HepG2 (cell line): ENCODE data around the gene TRIM37. TPM values are rescaled to one million over a fixed set of nuclear protein-coding genes. Genes with fewer than 3 reads are reported as not detected.

ENCODE experiments used
- ARID4A ChIP-seq: sonication (generic); formaldehyde crosslinking; IDR thresholded peaks from 2 replicates; pipeline ENCODE4 v1.5.0; 2020; ENCODE audit warnings: mild to moderate bottlenecking, missing genetic modification reagents, borderline replicate concordance
- CC2D1A ChIP-seq: sonication (generic); formaldehyde crosslinking; IDR thresholded peaks from 2 replicates; pipeline ENCODE4 v1.8.1; 2023; ENCODE audit warnings: mild to moderate bottlenecking, missing genetic modification reagents
- EP300 ChIP-seq, 3 experiments: sonication (generic) in 1 of 3; formaldehyde crosslinking in 1 of 3; IDR thresholded peaks; 2 replicates each; pipeline versions ENCODE4 v1.5.1 to v1.6.1; 2011 to 2020; ENCODE audit warnings: low read depth in 2 of 3, low read length in 2 of 3, borderline replicate concordance in 1 of 3, improper control_type of control experiment in 1 of 3, mild to moderate bottlenecking in 1 of 3, missing genetic modification reagents in 1 of 3, moderate library complexity in 1 of 3
- FOXK2 ChIP-seq: fragments of 450-650 bp; IDR thresholded peaks from 2 replicates; pipeline ENCODE4 v1.6.1; 2016
- HOXA3 ChIP-seq: sonication (generic); formaldehyde crosslinking; IDR thresholded peaks from 2 replicates; pipeline ENCODE4 v1.5.0; 2020; ENCODE audit warnings: missing genetic modification reagents
- IKZF4 ChIP-seq: sonication (generic); formaldehyde crosslinking; IDR thresholded peaks from 2 replicates; pipeline ENCODE4 v1.5.1; 2020; ENCODE audit warnings: borderline replicate concordance, mild to moderate bottlenecking, low read depth, missing genetic modification reagents; ENCODE audit errors: not compliant biosample characterization
- NFE2 ChIP-seq: sonication (generic); formaldehyde crosslinking; IDR thresholded peaks from 2 replicates; pipeline ENCODE4 v1.4.0; 2020; ENCODE audit warnings: missing genetic modification reagents
- NFKB2 ChIP-seq: sonication (generic); formaldehyde crosslinking; IDR thresholded peaks from 2 replicates; pipeline ENCODE4 v1.4.0; 2020; ENCODE audit warnings: missing genetic modification reagents, borderline replicate concordance
- NFRKB ChIP-seq: fragments of 450-650 bp; IDR thresholded peaks from 2 replicates; pipeline ENCODE4 v1.6.1; 2017
- RELA ChIP-seq: sonication (generic); formaldehyde crosslinking; IDR thresholded peaks from 2 replicates; pipeline ENCODE4 v1.4.0; 2020; ENCODE audit warnings: missing genetic modification reagents
- SATB2 ChIP-seq: sonication (generic); formaldehyde crosslinking; IDR thresholded peaks from 2 replicates; pipeline ENCODE4 v1.5.0; 2020; ENCODE audit warnings: missing genetic modification reagents
- SOX6 ChIP-seq, 2 experiments: fragments of 450-650 bp in 1 of 2; sonication (generic) in 1 of 2; formaldehyde crosslinking in 1 of 2; IDR thresholded peaks; 2 replicates each; pipeline versions ENCODE4 v1.4.0 to v1.6.1; 2017 to 2020; ENCODE audit warnings: antibody characterized with exemption in 1 of 2, mild to moderate bottlenecking in 1 of 2, missing genetic modification reagents in 1 of 2
- ZBTB10 ChIP-seq: sonication (generic); formaldehyde crosslinking; IDR thresholded peaks from 2 replicates; pipeline ENCODE4 v1.4.0; 2020; ENCODE audit warnings: missing genetic modification reagents, borderline replicate concordance
- ZBTB14 ChIP-seq: sonication (generic); formaldehyde crosslinking; IDR thresholded peaks from 2 replicates; pipeline ENCODE4 v1.4.0; 2020; ENCODE audit warnings: missing genetic modification reagents
- ZNF451 ChIP-seq: sonication (generic); formaldehyde crosslinking; IDR thresholded peaks from 2 replicates; pipeline ENCODE4 v1.5.0; 2020; ENCODE audit warnings: mild to moderate bottlenecking, missing genetic modification reagents
- ZNF484 ChIP-seq: sonication (generic); formaldehyde crosslinking; IDR thresholded peaks from 2 replicates; pipeline ENCODE4 v1.5.1; 2020; ENCODE audit warnings: mild to moderate bottlenecking, low read depth, missing genetic modification reagents, borderline replicate concordance
- ZNF503 ChIP-seq: sonication (generic); formaldehyde crosslinking; IDR thresholded peaks from 2 replicates; pipeline ENCODE4 v1.4.0; 2020; ENCODE audit warnings: missing genetic modification reagents
- ZNF552 ChIP-seq: sonication (generic); formaldehyde crosslinking; IDR thresholded peaks from 2 replicates; pipeline ENCODE4 v1.9.0; 2022; ENCODE audit warnings: missing genetic modification reagents, mild to moderate bottlenecking, borderline replicate concordance
- polyA plus RNA-seq, 8 experiments: library from polyadenylated mRNA; depleted of rRNA in 3 of 8; stranded (reverse) in 7 of 8; unstranded in 1 of 8; fragments of >200 nt; fragmentation: Illumina TruSeq in 4 of 8; extraction: Trizol in 4 of 8; gene quantifications; 2 replicates each; pipeline versions ENCODE4 v1.2.1 to v1.2.3, GENCODE V29; 2011 to 2016; ENCODE audit warnings: low read depth in 4 of 8, missing spikeins in 1 of 8, mixed read lengths in 1 of 8; ENCODE audit not compliant: insufficient read depth in 1 of 8
- total RNA-seq, 5 experiments: library from RNA; depleted of rRNA; stranded (reverse); fragments of >200 nt; fragmentation: Illumina TruSeq; extraction: Trizol; gene quantifications; 2 replicates each; pipeline ENCODE4 v1.2.3, GENCODE V29; 2016; ENCODE audit warnings: low read depth in 1 of 5

TRIM37 gene
- total and polyA plus RNA-seq, 2 of the 13 experiments (the other 11 are each of a cell fraction or from before 2014, with no cell fraction given), result 12.4 to 39.1 TPM

- no peak for TF ChIP-seq HOXA3 (CRISPR knock-in tag)
- TF ChIP-seq ZNF503 (CRISPR knock-in tag), result no peak
- TF ChIP-seq FOXK2, result 0 out of 2 replicates have a peak, but pooled peaks have one; percentile 16
- TF ChIP-seq ZNF484, result no peak
- no peak for TF ChIP-seq RELA
- TF ChIP-seq SATB2 (CRISPR knock-in tag), result no peak
- TF ChIP-seq IKZF4 (CRISPR knock-in tag), result no peak
- TF ChIP-seq NFRKB, result no peak
- no peak for TF ChIP-seq NFE2 (CRISPR knock-in tag)
- TF ChIP-seq ZBTB10 (CRISPR knock-in tag), result no peak
- no peak for TF ChIP-seq SOX6 (IDR thresholded peaks at IDR 0.05)
- no peak; the same call in 1 of the 2 replicates for TF ChIP-seq SOX6 (CRISPR knock-in tag; IDR thresholded peaks at IDR 0.05)
- no peak for TF ChIP-seq ZNF552 (CRISPR knock-in tag)
- TF ChIP-seq ZNF451 (CRISPR knock-in tag), result no peak
- TF ChIP-seq EP300 (IDR thresholded peaks at IDR 0.05; ENCODE audit: low read depth in 2 of 2, low read length in 2 of 2), result no peak
- TF ChIP-seq EP300 (CRISPR knock-in tag; IDR thresholded peaks at IDR 0.05; ENCODE audit: borderline replicate concordance), result no peak
- no peak for TF ChIP-seq ZBTB14 (CRISPR knock-in tag)
- peak; percentile 93 for TF ChIP-seq ARID4A (CRISPR knock-in tag)
- peak; percentile 96 for TF ChIP-seq CC2D1A (CRISPR knock-in tag)
- no peak for TF ChIP-seq NFKB2
Measured at GRCh38 chr17:59155439-59156177, 48.9 kb upstream of the TRIM37 start, which contains the start of gene PRR11 (continued).
